A172 (cell line): ENCODE data around the gene BCL2. TPM values are rescaled to one million over a fixed set of nuclear protein-coding genes. Genes with fewer than 3 reads are reported as not detected.

Experiments
- DNase-seq: peaks from one replicate; pipeline ENCODE4 v3.0.0-alpha.2; 2015; ENCODE audit warnings: low spot score
- total RNA-seq: library from RNA; depleted of rRNA; stranded (reverse); fragments of >200 nt; shearing (Covaris generic); gene quantifications from 2 replicates; pipeline ENCODE4 v1.2.3, GENCODE V29; 2014

BCL2 gene
- total RNA-seq, 1 experiment from 2014 or later: 2.5 TPM

DNA sequence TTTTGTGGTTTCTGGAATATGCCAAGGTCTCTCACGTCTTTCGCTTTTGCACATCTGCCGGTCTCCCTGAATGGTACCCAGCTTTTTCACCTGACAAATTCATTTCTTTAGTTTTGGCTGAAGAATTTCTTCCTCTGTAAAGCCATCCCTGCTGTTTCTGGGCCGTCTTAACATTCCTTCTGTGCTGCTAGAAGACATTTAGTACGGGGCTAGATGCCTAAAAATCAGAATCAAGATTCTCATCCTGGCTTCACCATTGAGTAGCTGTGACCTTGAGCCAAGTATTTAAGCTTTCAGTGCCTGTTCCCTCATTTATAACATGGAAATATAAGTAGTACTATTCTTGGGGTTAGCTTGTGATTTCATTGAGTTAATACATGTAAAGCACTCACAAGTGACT, 6.4 kb upstream of the BCL2 start:
- DNase-seq: no peak

DNA sequence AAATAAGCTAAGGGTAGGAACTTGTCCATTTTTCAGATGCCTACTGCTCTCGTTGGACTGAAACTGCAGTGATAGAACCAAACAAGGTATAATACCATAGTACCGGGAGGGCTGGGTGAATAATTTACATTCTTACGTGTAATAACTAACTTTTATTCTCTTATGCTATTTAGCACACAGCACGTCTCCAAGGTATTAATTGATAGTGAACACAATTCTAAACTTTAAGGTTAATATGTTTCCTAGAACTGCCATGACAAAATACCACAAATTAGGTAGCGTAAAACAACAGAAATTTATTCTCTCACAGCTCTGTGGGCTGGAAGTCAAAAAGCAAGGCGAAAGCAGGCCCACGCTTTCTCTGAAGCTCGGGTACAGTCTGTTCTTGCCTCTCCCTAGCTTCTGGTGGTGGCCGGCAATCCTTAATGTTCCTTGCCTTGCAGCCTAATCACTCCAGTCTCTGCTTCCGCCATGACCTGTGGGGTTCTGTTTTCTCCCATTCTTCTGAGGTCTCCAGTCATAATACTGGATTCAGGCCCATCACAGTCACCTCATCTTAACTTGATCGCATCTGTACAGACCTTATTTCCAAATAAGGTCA, 5.6 kb upstream of the BCL2 start:
- DNase-seq: no peak

GRCh38 chr18:63322908-63323634, 3.5 kb upstream of the BCL2 start:
- peak; percentile 46 for DNase-seq

DNA sequence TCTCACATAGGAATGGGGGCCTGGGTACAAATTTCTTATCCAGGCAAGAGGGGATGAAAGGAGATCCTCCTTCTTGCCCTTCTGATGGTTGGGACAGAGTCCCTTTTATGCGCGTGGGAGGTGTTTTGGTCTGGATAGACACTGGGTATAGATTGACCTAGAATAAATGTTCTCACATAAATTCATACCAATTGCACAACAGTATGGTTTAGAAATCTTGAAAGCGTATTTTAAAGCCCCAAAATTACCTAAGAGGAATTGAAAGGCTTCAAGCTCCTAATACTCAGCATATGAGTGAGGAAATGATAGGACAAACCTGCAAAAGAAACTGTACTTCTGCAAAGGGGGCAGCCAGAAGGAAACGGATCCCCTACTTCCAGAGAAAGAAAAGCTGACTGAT, 2.6 kb upstream of the BCL2 start:
- DNase-seq: no peak

DNA sequence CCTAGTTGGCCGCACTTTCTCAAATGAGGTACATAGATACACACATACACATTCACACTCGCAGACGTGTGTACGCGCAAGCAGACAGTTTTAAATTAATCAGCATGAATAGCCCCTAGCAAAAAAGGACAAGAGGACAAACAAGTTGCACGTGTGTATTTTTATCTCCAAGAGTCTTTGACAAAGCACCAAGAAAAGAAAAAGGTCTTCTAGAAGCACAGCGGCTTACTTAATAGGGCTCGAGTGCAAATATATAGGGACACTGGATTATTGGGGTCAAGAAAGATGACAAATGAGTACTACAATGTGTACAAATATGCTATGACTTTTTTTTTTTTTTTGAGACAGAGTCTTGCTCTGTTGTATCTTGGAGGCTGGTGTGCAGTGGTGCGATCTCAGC, 1.7 kb upstream of the BCL2 start:
- no peak for DNase-seq

DNA sequence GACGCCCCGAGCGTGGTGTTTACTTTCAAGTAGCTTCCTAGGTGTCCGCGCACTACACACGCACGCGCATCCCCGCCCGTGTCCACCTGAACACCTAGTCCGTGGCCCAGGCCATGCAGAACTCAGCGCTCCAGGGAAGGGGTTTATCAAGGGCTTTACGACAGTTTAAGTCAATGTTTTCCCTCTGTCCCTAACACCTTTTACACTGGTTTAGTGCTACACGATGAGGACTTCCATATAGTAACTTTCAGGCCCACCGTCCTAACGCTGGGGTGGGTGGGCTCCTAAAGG, 1.4 kb upstream of the BCL2 start:
- DNase-seq: no peak

- DNase-seq: peak; percentile 43
These were observed 780 bp upstream of the BCL2 start for GRCh38 chr18:63320123-63320974.

DNA sequence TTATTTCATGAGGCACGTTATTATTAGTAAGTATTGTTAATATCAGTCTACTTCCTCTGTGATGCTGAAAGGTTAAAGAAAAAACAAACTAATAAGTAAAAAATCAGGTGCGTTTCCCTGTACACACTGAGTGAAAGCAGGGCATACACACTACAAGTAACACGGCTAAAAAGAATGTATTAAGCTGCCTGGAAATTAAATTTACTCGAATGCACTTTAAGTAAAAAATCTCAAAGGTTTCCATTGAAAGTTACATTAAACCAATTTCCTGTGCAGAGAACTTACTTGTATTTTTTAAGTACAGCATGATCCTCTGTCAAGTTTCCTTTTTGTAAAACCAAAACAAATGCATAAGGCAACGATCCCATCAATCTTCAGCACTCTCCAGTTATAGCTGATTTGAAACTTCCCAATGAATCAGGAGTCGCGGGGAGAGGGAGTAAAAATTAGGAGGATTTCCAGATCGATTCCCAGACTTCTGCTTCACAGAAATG, 633 bp downstream of the BCL2 start:
- no peak for DNase-seq

DNA sequence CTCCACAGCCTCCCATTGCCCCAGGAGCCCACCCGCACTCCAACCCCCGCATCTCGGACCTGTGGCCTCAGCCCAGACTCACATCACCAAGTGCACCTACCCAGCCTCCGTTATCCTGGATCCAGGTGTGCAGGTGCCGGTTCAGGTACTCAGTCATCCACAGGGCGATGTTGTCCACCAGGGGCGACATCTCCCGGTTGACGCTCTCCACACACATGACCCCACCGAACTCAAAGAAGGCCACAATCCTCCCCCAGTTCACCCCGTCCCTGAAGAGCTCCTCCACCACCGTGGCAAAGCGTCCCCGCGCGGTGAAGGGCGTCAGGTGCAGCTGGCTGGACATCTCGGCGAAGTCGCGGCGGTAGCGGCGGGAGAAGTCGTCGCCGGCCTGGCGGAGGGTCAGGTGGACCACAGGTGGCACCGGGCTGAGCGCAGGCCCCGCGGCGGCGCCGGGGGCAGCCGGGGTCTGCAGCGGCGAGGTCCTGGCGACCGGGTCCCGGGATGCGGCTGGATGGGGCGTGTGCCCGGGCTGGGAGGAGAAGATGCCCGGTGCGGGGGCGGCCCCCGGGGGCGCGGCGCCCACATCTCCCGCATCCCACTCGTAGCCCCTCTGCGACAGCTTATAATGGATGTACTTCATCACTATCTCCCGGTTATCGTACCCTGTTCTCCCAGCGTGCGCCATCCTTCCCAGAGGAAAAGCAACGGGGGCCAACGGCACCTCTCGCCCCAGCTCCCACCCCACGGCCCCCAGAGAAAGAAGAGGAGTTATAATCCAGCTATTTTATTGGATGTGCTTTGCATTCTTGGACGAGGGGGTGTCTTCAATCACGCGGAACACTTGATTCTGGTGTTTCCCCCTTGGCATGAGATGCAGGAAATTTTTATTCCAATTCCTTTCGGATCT, 1.3 kb downstream of the BCL2 start:
- no peak for DNase-seq

- no peak for DNase-seq
These were observed 2.0 kb downstream of the BCL2 start for GRCh38 chr18:63317556-63317946.

DNA sequence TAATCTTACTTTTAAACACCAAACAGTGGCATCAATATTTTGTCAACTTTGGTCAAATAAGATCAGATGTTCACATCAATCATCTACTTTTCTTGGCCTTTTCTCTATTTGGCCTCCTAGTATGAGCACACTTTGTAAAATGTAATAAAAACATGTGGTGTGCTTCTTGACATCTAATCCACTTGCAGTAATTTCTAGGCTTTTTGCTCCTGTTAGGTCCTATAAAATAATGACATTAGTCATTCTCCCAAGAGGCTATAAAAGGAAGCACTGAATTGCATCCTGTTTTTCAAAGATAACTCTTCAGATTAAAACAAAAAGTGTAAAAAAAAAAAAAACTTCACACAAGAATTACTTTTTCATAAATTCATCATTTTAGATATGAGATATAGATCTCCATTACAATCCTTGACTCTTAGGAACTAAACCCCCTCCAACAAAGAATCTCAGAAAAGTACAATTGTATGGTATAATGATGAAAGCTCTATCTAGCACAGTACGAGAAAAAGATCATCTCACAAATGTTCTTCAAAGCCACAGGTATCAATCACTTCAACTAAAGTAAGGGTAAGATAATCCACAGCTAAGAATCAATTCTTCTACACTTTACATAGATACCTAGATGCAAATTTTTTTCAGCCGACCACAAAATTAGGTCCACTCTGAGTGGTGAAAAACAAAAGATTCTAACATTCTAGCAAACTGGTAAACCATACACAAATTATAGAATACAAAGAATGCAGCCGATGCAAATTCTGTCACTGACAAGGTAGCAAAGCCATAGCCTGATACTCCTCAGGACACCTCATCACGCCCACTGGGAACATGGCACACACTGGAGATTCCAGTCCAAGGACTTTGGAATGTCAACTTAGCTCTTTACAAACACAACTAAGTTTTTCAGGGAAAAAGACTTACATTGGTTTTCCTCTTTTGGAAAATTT, 2.7 kb downstream of the BCL2 start:
- DNase-seq: no peak

GRCh38 chr18:63315876-63316275, 3.7 kb downstream of the BCL2 start:
- DNase-seq: no peak

DNA sequence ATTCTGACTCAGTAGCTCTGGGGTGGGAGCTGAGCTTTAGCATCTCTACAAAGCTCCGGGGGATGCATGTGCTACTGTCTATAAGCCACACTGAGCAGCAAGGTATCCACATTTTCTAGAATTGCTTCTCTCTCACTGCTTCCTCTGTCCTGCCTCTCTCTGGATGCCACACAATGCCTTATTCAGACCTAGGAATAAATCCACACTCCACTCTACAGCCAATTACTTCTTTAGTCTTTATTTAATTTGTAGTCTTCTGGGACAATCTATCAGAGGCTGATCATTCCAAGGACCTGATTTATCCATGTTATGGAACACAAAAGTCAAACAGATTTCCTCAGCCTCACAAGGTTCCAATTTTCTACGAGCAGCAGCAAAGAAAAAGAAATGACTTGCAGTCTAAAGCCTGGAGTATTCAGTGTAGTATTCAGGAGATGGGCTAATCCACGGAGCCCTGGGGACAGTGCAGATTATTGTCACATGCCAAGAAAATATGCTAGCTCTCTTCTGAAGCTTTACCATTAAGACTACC, 4.4 kb downstream of the BCL2 start:
- no peak for DNase-seq

GRCh38 chr18:63314062-63314790, 5.3 kb downstream of the BCL2 start:
- no peak for DNase-seq

DNA sequence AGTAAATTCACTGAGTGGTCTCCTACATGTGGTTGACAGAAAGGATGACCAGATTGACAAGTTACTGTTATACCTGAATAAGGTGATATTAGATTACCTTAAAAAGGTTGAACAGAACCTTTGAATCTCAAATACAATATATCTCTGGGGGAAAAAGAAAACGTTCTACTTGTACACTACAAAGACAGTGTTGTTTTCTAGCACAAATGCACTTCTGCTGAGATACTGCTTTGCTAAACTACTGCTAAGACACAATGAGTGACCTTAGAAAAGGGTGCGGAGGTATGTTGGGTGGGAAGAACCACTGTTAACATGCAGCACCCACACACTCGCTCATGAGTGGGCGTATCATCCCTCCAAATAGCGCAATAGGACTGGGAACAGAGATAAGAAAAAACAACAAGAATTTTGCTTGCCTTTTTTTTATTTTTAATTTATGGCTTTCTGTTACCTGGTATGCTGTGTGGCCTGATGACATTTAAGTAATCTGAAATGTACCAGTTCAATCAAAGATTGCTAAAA, 6.1 kb downstream of the BCL2 start:
- no peak for DNase-seq

GRCh38 chr18:63312737-63313395, 6.7 kb downstream of the BCL2 start:
- no peak for DNase-seq

DNA sequence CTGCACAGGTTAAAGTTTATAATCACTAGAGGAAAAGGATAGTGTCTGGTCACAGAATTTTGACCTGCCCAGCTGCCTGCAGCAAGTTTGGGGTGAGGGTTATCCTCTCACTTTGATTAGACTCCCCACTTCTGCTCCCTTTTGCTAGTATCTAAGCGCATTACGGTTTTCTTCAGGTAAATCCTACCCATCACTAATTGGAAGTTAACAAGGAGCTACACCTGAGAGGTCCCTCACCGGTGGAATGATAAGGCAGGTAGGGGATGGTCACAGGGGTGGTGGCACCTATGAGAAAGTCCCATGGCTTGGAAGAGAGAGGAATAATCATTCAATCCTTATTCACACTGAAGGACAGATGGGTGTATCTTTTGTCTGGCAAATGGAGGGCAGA, 7.6 kb downstream of the BCL2 start:
- DNase-seq: no peak

DNA sequence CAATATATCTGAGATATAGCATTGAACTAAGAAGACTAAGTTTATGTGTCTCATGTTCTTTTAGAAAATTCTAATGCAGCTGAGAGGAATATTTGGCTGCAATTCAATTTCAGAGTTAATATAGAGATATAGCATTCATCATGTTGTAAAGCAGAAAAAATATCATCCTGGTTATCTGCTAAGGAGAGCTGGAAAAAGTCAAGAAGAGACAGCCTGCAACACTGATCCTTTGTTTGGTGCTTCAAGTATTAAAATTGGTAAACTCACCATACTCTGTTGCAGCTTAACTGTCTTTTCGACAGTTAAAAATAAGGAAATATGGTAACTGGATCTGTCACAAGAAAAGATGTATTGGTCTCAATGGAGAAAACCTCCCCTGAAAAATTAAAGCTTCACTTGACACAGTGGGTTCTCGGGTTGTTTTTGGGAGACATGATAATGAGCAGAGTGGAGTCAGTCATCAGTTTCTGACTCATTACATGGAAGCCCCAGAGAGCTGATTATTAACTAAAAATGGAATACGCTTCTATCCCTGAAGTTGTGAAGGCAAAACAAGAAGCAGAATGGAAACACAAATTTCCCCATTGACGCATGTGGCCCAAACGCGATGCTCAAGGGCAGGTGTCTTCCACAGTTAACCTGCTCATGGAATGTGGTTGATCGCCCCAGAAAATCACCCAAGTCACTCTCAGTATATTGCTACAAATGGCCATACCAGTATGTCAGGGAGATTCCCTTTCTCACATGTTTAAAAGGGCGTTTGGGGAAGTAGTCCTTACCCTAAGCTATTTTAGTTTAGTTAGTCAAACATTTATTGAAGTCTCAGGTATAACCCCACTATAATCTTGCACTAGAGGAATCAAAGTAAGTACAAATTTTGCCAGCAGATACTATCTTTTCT, 8.2 kb downstream of the BCL2 start:
- DNase-seq: no peak
